ENCODE results near the gene CNTNAP3.
"Not testable (repeated sequence)": the region's sequence is repeated elsewhere in the genome, so short reads cannot be mapped to it uniquely, and the experiment has no call there.

The CNTNAP3 gene

GRCh38 chr9:39067683-39068082 lies 220.3 kb downstream of the CNTNAP3 start:
- DNase-seq, result not testable (repeated sequence)

- not testable (repeated sequence) for DNase-seq
Observed at GRCh38 chr9:39062966-39063365, 225.0 kb downstream of the CNTNAP3 start.

GRCh38 chr9:39054453-39054852 lies 233.5 kb downstream of the CNTNAP3 start:
- not testable (repeated sequence) for DNase-seq

GRCh38 chr9:39046833-39047232 lies 241.1 kb downstream of the CNTNAP3 start:
- not testable (repeated sequence) for DNase-seq

GRCh38 chr9:39042352-39042803 lies 245.6 kb downstream of the CNTNAP3 start:
- not testable (repeated sequence) for DNase-seq

GRCh38 chr9:39041774-39042173 lies 246.2 kb downstream of the CNTNAP3 start:
- DNase-seq, result not testable (repeated sequence)

- DNase-seq, result not testable (repeated sequence)
Observed at GRCh38 chr9:39039148-39039547, 248.8 kb downstream of the CNTNAP3 start.

GRCh38 chr9:39038221-39038620 lies 249.7 kb downstream of the CNTNAP3 start:
- not testable (repeated sequence) for DNase-seq

- DNase-seq, result not testable (repeated sequence)
Observed at GRCh38 chr9:39033849-39034248, 254.1 kb downstream of the CNTNAP3 start.

- DNase-seq, result not testable (repeated sequence)
Observed at GRCh38 chr9:39030204-39031019, 257.6 kb downstream of the CNTNAP3 start.

GRCh38 chr9:39028855-39029254 lies 259.1 kb downstream of the CNTNAP3 start:
- not testable (repeated sequence) for DNase-seq

- DNase-seq, result not testable (repeated sequence)
Observed at GRCh38 chr9:39028168-39028567, 259.8 kb downstream of the CNTNAP3 start.

- DNase-seq, result not testable (repeated sequence)
Observed at GRCh38 chr9:39025911-39026588, 261.9 kb downstream of the CNTNAP3 start.

Data from amniotic stem cell (primary cell).